HFFc6 (cell line): ENCODE measurements around the gene DNAJC22. TPM values are rescaled to one million over a fixed set of nuclear protein-coding genes. Genes with fewer than 3 reads are reported as not detected.

Experiments
- DNase-seq: peaks from one replicate; pipeline ENCODE4 v3.0.0-alpha.2; 2018
- H3K27ac Mint-ChIP-seq: 2 replicates; pipeline ENCODE4 v1.8.0; 2020; ENCODE audit warnings: mild to moderate bottlenecking, mixed read lengths
- H3K27me3 Mint-ChIP-seq: 2 replicates; pipeline ENCODE4 v1.8.0; 2021; ENCODE audit warnings: mild to moderate bottlenecking, moderate library complexity, mixed read lengths; ENCODE audit not compliant: insufficient read depth
- H3K36me3 Mint-ChIP-seq: 2 replicates; pipeline ENCODE4 v1.8.0; 2021; ENCODE audit warnings: low read depth, mixed read lengths
- H3K4me1 Mint-ChIP-seq: 2 replicates; pipeline ENCODE4 v1.8.0; 2020; ENCODE audit warnings: low read depth, mixed read lengths
- H3K4me3 Mint-ChIP-seq: 2 replicates; pipeline ENCODE4 v1.8.0; 2020; ENCODE audit warnings: mild to moderate bottlenecking, moderate library complexity, mixed read lengths
- H3K9me3 Mint-ChIP-seq: 2 replicates; pipeline ENCODE4 v1.8.0; 2020; ENCODE audit warnings: mild to moderate bottlenecking, mixed read lengths
- CTCF ChIP-seq: fragments of 200-600 bp; sonication (generic); IDR thresholded peaks from 2 replicates; pipeline ENCODE4 v1.5.0; 2021; ENCODE audit warnings: antibody characterized with exemption, mild to moderate bottlenecking
- total RNA-seq, 6 experiments: library from RNA; stranded (reverse); fragmentation: NEBNext Ultra II Directional; extraction: Animal tissue kit (Norgen Biotek cat#: 25700); gene quantifications; 2 replicates in 1 of 6; 3 replicates in 5 of 6; pipeline ENCODE4 v1.2.3, GENCODE V29; 2021

DNAJC22 gene
- total RNA-seq, 6 experiments from 2014 or later, result 0.38 to 4.1 (median 2.6) TPM

DNA sequence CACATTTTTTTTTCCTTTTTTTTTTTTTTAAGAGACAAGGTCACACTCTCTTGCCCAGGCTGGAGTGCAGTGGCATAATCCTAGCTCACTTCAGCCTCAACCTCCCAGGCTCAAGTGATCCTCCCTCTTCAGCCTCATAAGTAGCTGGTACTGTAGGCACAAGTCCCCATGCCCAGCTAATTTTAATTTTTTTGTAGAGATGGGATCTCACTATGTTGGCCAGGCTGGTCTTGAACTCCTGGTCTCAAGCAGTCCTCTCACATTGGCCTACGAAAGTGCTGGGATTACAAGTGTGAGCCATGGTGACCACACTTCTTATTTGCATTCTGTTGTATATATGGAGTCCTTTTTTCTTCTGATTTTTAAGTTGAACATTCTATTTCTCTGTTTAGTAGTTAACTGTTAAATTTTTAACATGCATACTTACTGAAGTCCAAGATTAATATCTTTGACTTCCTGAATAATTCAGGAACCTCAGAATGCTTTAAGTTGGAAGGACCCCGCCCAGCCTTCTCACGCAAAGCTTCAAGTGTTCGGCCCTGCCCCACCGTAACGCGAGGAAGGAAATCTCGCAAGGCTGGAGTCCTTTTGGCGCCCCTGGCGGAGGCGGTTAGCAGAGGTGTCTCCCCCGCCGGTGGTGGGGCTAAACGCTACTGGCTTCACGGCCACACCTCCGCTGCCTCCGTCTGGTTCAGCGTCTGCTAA, 42.1 kb downstream of the DNAJC22 start:
- H3K9me3 Mint-ChIP-seq, result no peaks in the 10 kb centered on the region
- no peak overlapping the region for H3K27ac Mint-ChIP-seq
- H3K36me3 Mint-ChIP-seq, result peaks cover 15% of the 10 kb centered on the region
- H3K4me1 Mint-ChIP-seq, result peaks cover 22% of the 10 kb centered on the region
- H3K27me3 Mint-ChIP-seq, result no peaks in the 10 kb centered on the region
- DNase-seq, result no peak
- no peak overlapping the region for H3K4me3 Mint-ChIP-seq
- TF ChIP-seq CTCF, result no peak

- H3K9me3 Mint-ChIP-seq, result no peaks in the 10 kb centered on the region
- H3K27me3 Mint-ChIP-seq, result no peaks in the 10 kb centered on the region
- H3K4me3 Mint-ChIP-seq, result no peak overlapping the region
Observed at GRCh38 chr12:49389387-49389703, 42.7 kb downstream of the DNAJC22 start.

GRCh38 chr12:49397000-49397399, 50.3 kb downstream of the DNAJC22 start:
- no peaks in the 10 kb centered on the region for H3K9me3 Mint-ChIP-seq
- H3K4me3 Mint-ChIP-seq, result no peak overlapping the region
- DNase-seq, result no peak
- no peaks in the 10 kb centered on the region for H3K27me3 Mint-ChIP-seq
- no peak for TF ChIP-seq CTCF
- H3K36me3 Mint-ChIP-seq, result peaks cover 17% of the 10 kb centered on the region
- no peak overlapping the region for H3K27ac Mint-ChIP-seq
- H3K4me1 Mint-ChIP-seq, result peaks cover 32% of the 10 kb centered on the region

More at GRCh38 chr12:49389387-49389703, 42.7 kb downstream of the DNAJC22 start:
- Mint-ChIP-seq H3K27ac (no peak overlapping the region), H3K4me1 (peaks cover 18% of the 10 kb centered on the region), H3K36me3 (peaks cover 15% of the 10 kb centered on the region)
- no peak for DNase-seq
- no peak for TF ChIP-seq CTCF

- no peak overlapping the region; the same call in 1 of the 2 replicates for H3K27ac Mint-ChIP-seq
- H3K4me1 Mint-ChIP-seq, result peaks cover 54% of the 10 kb centered on the region
- H3K36me3 Mint-ChIP-seq, result peaks cover 17% of the 10 kb centered on the region
- H3K9me3 Mint-ChIP-seq, result no peaks in the 10 kb centered on the region
- DNase-seq, result no peak
- H3K4me3 Mint-ChIP-seq, result no peak overlapping the region
- TF ChIP-seq CTCF, result no peak
- H3K27me3 Mint-ChIP-seq, result no peaks in the 10 kb centered on the region
Observed at GRCh38 chr12:49400304-49400703, 53.6 kb downstream of the DNAJC22 start.

Other genes starting within 250 kb of the DNAJC22 start
- gene LMBR1L, start 236.0 kb upstream of the DNAJC22 start, total RNA-seq, result 10 to 100 TPM; 23.0 to 31.0 (median 26.2) TPM
- gene TUBA1B, start 215.5 kb upstream of the DNAJC22 start, total RNA-seq, result 1,000 to 10,000 TPM; 1,208 to 2,585 (median 2,279) TPM
- gene TUBA1A, start 157.8 kb upstream of the DNAJC22 start, total RNA-seq, result 100 to 1,000 TPM; 227 to 300 (median 257) TPM
- gene TUBA1C, start 81.8 kb upstream of the DNAJC22 start, total RNA-seq, result 1,000 to 10,000 TPM in 3 of 6 experiments, 100 to 1,000 TPM in 3; 571 to 1,139 (median 936) TPM
- gene PRPH, start 51.7 kb upstream of the DNAJC22 start, total RNA-seq, result not detected
- 10 to 100 TPM; 14.1 to 37.4 (median 34.5) TPM for gene TROAP, start 23.6 kb upstream of the DNAJC22 start, total RNA-seq
- under 1 TPM in 5 of 6 experiments, not detected in 1; 0.14 to 0.48 (median 0.28) TPM for gene C1QL4, start 9.7 kb upstream of the DNAJC22 start, total RNA-seq
- 10 to 100 TPM; 33.4 to 64.4 (median 50.9) TPM for gene SPATS2, start 20.6 kb downstream of the DNAJC22 start, total RNA-seq
- under 1 TPM in 2 of 6 experiments, not detected in 4; 0.05 to 0.10 TPM for gene KCNH3, start 192.1 kb downstream of the DNAJC22 start, total RNA-seq
- 10 to 100 TPM; 46.2 to 59.8 (median 55.4) TPM for gene MCRS1, start 221.3 kb downstream of the DNAJC22 start, total RNA-seq